Measurements from ENCODE around the gene CYSTM1. TPM values are rescaled to one million over a fixed set of nuclear protein-coding genes. Genes with fewer than 3 reads are reported as not detected.

The CYSTM1 gene
- total RNA-seq, 2 donors from 2014 or later = 56.8 to 97.2 TPM

DNA sequence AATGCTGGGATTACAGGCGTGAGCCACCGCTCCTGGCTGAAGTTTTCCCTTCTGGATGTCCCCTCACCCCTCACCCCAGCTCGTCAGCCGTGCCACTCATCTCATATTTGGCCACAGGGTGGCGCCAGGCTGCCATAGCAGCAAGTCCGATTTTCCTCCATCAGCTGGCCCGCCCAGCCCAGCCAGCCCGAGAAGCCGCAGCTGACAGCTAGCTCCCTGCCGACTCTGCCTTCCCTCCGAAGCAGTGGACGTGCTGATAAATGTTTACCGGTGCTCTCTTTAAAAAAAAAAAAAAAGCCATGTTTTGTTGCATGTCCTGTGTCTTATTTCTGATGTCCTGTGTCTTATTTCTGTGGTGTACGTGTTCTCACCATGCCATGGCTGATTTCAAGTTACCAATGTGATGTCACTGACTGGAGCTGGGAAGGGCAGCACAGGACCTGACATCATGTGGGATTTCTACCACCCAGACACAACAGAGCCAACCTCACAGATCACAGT lies 69.6 kb downstream of the CYSTM1 start:
- Histone ChIP-seq H3K9me3 (no peaks in the 10 kb centered on the region), H3K4me1 (peaks cover 52% of the 10 kb centered on the region), H3K36me3 (replicated peaks in 1 of 2; ENCODE audit: insufficient read depth in 1 of 2, low read depth in 2 of 2) (no peaks in the 10 kb centered on the region), H3K27ac (peak overlapping the region in 2 of 4 donors; percentile 7 to 35), H3K27me3 (no peaks in the 10 kb centered on the region), H3K4me3 (no peak overlapping the region)
- DNase-seq (peak; percentile 93 to 95 (median 93)), ATAC-seq (peak; percentile 80)
- 12 to 13% methylated on average over 13 to 14 of the region's 14 CpGs for WGBS, 2 donors
- TF ChIP-seq, protein P1, sequence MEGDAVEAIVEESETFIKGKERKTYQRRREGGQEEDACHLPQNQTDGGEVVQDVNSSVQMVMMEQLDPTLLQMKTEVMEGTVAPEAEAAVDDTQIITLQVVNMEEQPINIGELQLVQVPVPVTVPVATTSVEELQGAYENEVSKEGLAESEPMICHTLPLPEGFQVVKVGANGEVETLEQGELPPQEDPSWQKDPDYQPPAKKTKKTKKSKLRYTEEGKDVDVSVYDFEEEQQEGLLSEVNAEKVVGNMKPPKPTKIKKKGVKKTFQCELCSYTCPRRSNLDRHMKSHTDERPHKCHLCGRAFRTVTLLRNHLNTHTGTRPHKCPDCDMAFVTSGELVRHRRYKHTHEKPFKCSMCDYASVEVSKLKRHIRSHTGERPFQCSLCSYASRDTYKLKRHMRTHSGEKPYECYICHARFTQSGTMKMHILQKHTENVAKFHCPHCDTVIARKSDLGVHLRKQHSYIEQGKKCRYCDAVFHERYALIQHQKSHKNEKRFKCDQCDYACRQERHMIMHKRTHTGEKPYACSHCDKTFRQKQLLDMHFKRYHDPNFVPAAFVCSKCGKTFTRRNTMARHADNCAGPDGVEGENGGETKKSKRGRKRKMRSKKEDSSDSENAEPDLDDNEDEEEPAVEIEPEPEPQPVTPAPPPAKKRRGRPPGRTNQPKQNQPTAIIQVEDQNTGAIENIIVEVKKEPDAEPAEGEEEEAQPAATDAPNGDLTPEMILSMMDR (IDR thresholded peaks at IDR 0.05) = peak; percentile 83 to 97 (median 93)
- no peak for TF ChIP-seq POLR2A (IDR thresholded peaks at IDR 0.05)
- intact Hi-C loops (cut with DNase I) = loop anchor here (5.0 kb wide), 1 partner anchor 113 kb away; no protein-coding TSS in a partner anchor

DNA sequence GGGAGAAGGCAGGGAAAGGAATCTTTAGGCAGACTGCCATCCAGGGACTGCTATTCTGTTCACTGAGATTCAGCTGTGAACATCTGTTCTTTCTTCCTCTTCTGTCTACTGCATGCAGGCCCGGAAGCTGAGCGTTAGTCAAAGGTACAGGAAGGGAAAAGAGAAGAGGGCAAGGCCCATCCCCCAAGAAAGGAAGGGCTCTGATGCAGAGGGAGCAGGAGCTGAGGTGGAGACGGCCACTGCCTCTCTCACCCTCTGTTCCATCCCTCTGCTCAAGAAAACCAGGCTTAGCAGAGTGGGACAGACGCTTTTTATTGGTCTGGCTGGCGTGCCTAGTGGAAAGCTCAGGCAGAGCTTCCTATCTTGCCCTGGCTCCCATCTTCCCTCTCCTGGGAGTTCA lies 70.4 kb downstream of the CYSTM1 start:
- Histone ChIP-seq H3K4me3 (no peak overlapping the region), H3K27ac (no peak overlapping the region), H3K27me3 (no peaks in the 10 kb centered on the region), H3K4me1 (peaks cover 44% of the 10 kb centered on the region), H3K36me3 (replicated peaks in 1 of 2; ENCODE audit: insufficient read depth in 1 of 2, low read depth in 2 of 2) (no peaks in the 10 kb centered on the region), H3K9me3 (no peaks in the 10 kb centered on the region)
- ATAC-seq (no peak), DNase-seq (no peak)
- 80 to 85% methylated on average over 5 of the region's 5 CpGs for WGBS, 2 donors
- TF ChIP-seq, protein P1 (IDR thresholded peaks at IDR 0.05) = no peak
- no peak for TF ChIP-seq POLR2A (IDR thresholded peaks at IDR 0.05)
- intact Hi-C loops (cut with DNase I) = loop anchor here (5.0 kb wide), 1 partner anchor 112 kb away; no protein-coding TSS in a partner anchor

DNA sequence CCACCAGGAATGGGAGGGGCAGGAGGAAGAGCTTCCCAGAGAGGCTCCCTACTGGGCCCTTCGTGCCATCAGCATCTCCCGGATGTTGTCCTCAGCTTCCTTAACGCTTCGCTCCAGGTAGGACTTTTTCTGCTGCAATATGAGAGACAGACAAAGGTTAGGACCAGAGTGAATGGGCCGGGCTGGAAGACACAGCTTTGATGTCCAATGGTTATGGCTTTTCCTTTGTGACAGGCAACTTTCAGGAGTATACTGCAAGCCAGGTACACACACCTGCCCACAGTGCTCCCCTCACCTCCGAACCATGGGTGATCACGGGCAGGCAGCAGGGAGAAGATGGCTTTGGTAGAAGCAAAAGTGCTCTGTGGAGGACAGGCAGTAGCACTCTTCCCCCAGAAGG lies 70.9 kb downstream of the CYSTM1 start:
- Histone ChIP-seq H3K9me3 (no peaks in the 10 kb centered on the region), H3K4me1 (peaks cover 39% of the 10 kb centered on the region), H3K27me3 (no peaks in the 10 kb centered on the region), H3K4me3 (no peak overlapping the region), H3K36me3 (replicated peaks in 1 of 2; ENCODE audit: insufficient read depth in 1 of 2, low read depth in 2 of 2) (no peaks in the 10 kb centered on the region), H3K27ac (peak overlapping the region in 1 of 4 donors; percentile 15)
- TF ChIP-seq, protein P1 (IDR thresholded peaks at IDR 0.05) = no peak
- TF ChIP-seq POLR2A (IDR thresholded peaks at IDR 0.05) = no peak
- DNase-seq (no peak), ATAC-seq (no peak)
- intact Hi-C loops (cut with DNase I) = loop anchor here (5.0 kb wide), 1 partner anchor 111 kb away; no protein-coding TSS in a partner anchor
- 91 to 97% methylated on average over 7 of the region's 7 CpGs for WGBS, 2 donors

DNA sequence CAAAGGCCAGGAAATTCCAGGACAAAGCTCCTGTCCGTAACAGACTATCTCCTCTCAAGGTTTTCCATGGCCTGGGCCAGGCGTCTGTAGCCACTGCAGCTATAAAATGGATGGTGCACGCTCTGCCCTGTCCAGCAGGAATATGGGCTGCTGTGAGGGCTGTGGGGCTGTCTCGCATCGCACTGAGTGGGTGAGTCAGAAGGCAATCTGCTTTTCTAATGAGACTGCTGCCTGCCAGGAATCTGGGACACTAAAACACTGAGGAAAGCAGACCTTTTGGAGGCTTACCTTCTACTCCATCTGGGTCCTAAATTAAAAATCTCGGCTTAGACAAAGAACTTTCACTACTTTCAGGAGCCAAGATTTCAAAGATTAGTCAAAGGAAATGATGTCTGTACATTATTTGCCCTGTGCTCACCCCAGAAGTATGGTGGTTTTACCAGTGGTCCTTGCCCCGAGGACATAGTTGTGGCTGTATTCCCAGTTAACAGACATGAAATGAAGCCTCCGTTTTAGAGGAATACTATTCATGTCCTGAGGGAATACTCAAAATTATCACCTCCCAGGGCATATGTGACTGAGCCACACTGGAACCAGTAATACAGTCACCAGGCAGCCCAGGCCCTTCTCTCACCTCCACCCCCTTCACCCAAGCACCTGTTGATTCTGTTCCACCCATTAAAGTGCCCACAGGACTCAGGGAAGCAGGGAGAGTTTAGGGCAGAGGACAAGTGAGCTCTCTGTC lies 71.6 kb downstream of the CYSTM1 start:
- ATAC-seq (no peak), DNase-seq (no peak)
- intact Hi-C loops (cut with DNase I) = loop anchor here (5.0 kb wide), 1 partner anchor 111 kb away; no protein-coding TSS in a partner anchor
- TF ChIP-seq, protein P1 (IDR thresholded peaks at IDR 0.05) = no peak
- no peak for TF ChIP-seq POLR2A (IDR thresholded peaks at IDR 0.05)
- H3K27ac ChIP-seq = peak overlapping the region in 2 of 4 donors; percentile 7 to 15
- WGBS, 2 donors = 74 to 79% methylated on average over 8 of the region's 8 CpGs
- no peak overlapping the region for H3K4me3 ChIP-seq
- no peaks in the 10 kb centered on the region for H3K27me3 ChIP-seq
- H3K9me3 ChIP-seq = no peaks in the 10 kb centered on the region
- H3K36me3 ChIP-seq (replicated peaks in 1 of 2; ENCODE audit: insufficient read depth in 1 of 2, low read depth in 2 of 2) = no peaks in the 10 kb centered on the region
- peaks cover 32% of the 10 kb centered on the region for H3K4me1 ChIP-seq

Data from body of pancreas (tissue), 4 donors.